ENCODE measurements around the gene IGF1. TPM values are rescaled to one million over a fixed set of nuclear protein-coding genes. Genes with fewer than 3 reads are reported as not detected.

The IGF1 gene
- total and polyA plus RNA-seq, 9 of the 15 experiments (the other 6 are each of a cell fraction or from before 2014, with no cell fraction given): 3.7 to 13.9 (median 4.5) TPM

GRCh38 chr12:102437511-102437910 is 42.9 kb downstream of the IGF1 start:
- Histone ChIP-seq H3K36me3 (ENCODE audit: control insufficient read depth, insufficient read depth, low read length) (no peaks in the 10 kb centered on the region; the same call in 1 of the 3 replicates), H3K4me1 (replicated peaks in 1 of 2; ENCODE audit: control insufficient read depth in 2 of 2, insufficient read depth in 2 of 2, low read length in 2 of 2) (peaks cover 0 to 65% of the 10 kb centered on the region in 2 experiments; a peak in 4 of 5 replicates), H3K79me2 (ENCODE audit: control insufficient read depth, insufficient read depth, low read length) (no peaks in the 10 kb centered on the region), H3K9me1 (ENCODE audit: control insufficient read depth, insufficient read depth, low read length) (no peaks in the 10 kb centered on the region), H3K4me2 (ENCODE audit: insufficient read depth, low read length) (peak overlapping the region; percentile 57; the same call in 1 of the 2 replicates), H4K20me1 (replicated peaks; ENCODE audit: control insufficient read depth, insufficient read depth, low read length) (no peaks in the 10 kb centered on the region), H3K9me3 (replicated peaks; ENCODE audit: control insufficient read depth, insufficient read depth, low read depth, low read length) (no peaks in the 10 kb centered on the region), H2AFZ (ENCODE audit: low read depth, low read length) (peak overlapping the region; percentile 95), H3K27me3 (ENCODE audit: control insufficient read depth in 2 of 2, insufficient read depth in 2 of 2, low read length in 2 of 2) (no peaks in the 10 kb centered on the region), H3K27ac (ENCODE audit: extremely low read depth, low read depth, low read length) (peak overlapping the region; percentile 78; the same call in 1 of the 3 replicates), H3K9ac (ENCODE audit: insufficient read depth in 1 of 2, low read depth in 2 of 2, low read length in 2 of 2) (no peak overlapping the region; a peak in 1 of 4 replicates), H3K4me3 (no peak overlapping the region)
- no TSS peak for BruUV-seq (replicated peaks)
- DNase-seq (ENCODE audit: extremely low read depth in 1 of 4, low spot score in 3 of 4) (no peak), ATAC-seq (no peak), FAIRE-seq (no peak)
- 38% methylated on average over 3 of the region's 3 CpGs for WGBS (ENCODE audit: insufficient coverage, low coverage, missing lambda C conversion rate)
- intact Hi-C loops (cut with micrococcal nuclease): no loop called here
- TF ChIP-seq IRF9 (tag; IDR thresholded peaks at IDR 0.05): 0 out of 2 replicates have a peak, but pooled peaks have one; percentile 18
- no peak for TF ChIP-seq CEBPG (CRISPR knock-in tag; IDR thresholded peaks at IDR 0.05)
- peak; percentile 85 to 95 for TF ChIP-seq CEBPG (tag; conservative IDR thresholded peaks at IDR 0.05 in 1 of 2, IDR thresholded peaks at IDR 0.05 in 1 of 2)
- no peak for TF ChIP-seq ZNF263 (CRISPR knock-in tag; IDR thresholded peaks at IDR 0.05; ENCODE audit: borderline replicate concordance)
- TF ChIP-seq CEBPB (tag; IDR thresholded peaks at IDR 0.05): peak; percentile 92
- no peak for TF ChIP-seq NR0B1 (IDR thresholded peaks at IDR 0.05; ENCODE audit: partially characterized antibody)
- ChIA-PET CTCF (ENCODE audit: low intra/inter-chr PET ratio) (no interaction called here), POLR2A (no interaction called here)
- in situ Hi-C loops (cut with MboI): no loop called here

Data from K562 (cell line).